Activated CD4-positive, alpha-beta T cell treated with anti-CD3 and anti-CD28 coated beads, Interleukin-2, amount 50 U/mL, for 1 hour (primary cell): ENCODE results near the gene MSI1.

Experiments used
- DNase-seq: peaks from one replicate; pipeline ENCODE4 v3.0.0-alpha.2; 2020

MSI1 gene

GRCh38 chr12:120368789-120369602, at the start of gene MSI1:
TSS of gene MSI1 (minus strand) at chr12:120369164. CDS start at chr12:120369091, 73 bp downstream.
- DNase-seq = no peak

GRCh38 chr12:120417917-120418580, 49.1 kb upstream of the MSI1 start:
- DNase-seq = no peak

- DNase-seq = no peak
Observed at GRCh38 chr12:120416490-120417216, 47.7 kb upstream of the MSI1 start.

- no peak for DNase-seq
Observed at GRCh38 chr12:120413901-120414695, 45.1 kb upstream of the MSI1 start.

GRCh38 chr12:120412421-120412820, 43.5 kb upstream of the MSI1 start:
- no peak for DNase-seq

- no peak for DNase-seq
Observed at GRCh38 chr12:120408771-120409170, 39.8 kb upstream of the MSI1 start.

- DNase-seq = no peak
Observed at GRCh38 chr12:120406553-120406952, 37.6 kb upstream of the MSI1 start.

- DNase-seq = no peak
Observed at GRCh38 chr12:120406069-120406468, 37.1 kb upstream of the MSI1 start.

- no peak for DNase-seq
Observed at GRCh38 chr12:120404271-120404670, 35.3 kb upstream of the MSI1 start.

GRCh38 chr12:120403869-120404268, 34.9 kb upstream of the MSI1 start:
- DNase-seq = no peak

- no peak for DNase-seq
Observed at GRCh38 chr12:120402217-120402616, 33.3 kb upstream of the MSI1 start.

- DNase-seq = no peak
Observed at GRCh38 chr12:120399531-120399930, 30.6 kb upstream of the MSI1 start.

GRCh38 chr12:120397824-120398540, 29.0 kb upstream of the MSI1 start:
- no peak for DNase-seq

- no peak for DNase-seq
Observed at GRCh38 chr12:120394483-120395367, 25.8 kb upstream of the MSI1 start.

GRCh38 chr12:120390540-120391120, 21.7 kb upstream of the MSI1 start:
- DNase-seq = no peak

- no peak for DNase-seq
Observed at GRCh38 chr12:120388691-120389481, 19.9 kb upstream of the MSI1 start.

- no peak for DNase-seq
Observed at GRCh38 chr12:120381752-120382419, 12.9 kb upstream of the MSI1 start.

GRCh38 chr12:120378036-120378435, 9.1 kb upstream of the MSI1 start:
- DNase-seq = no peak

- no peak for DNase-seq
Observed at GRCh38 chr12:120377611-120378010, 8.6 kb upstream of the MSI1 start.
